ENCODE data around the gene PILRA.
"Not testable (repeated sequence)": the region's sequence is repeated elsewhere in the genome, so short reads cannot be mapped to it uniquely, and the experiment has no call there.

The PILRA gene

DNA sequence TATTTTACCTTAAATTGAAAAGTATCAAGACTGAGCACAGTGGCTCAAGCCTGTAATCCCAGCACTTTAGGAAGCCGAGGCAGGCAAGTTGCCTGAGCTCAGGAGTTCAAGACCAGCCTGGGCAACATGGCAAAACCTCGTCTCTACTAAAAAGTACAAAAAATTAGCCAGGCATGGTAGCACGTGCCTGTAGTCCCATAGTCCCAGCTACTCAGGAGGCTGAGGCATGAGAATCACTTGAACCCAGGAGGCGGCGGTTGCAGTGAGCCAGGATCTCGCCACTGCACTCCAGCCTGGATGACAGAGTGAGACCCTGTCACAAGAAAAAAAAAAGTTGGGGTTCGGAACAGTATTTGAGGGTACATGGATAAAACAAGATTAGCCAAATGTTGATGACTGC lies 66.0 kb downstream of the PILRA start:
- peaks cover 12% of the 10 kb centered on the region in 2 donors for H3K4me1 ChIP-seq (ENCODE audit: control insufficient read depth in 2 of 2, insufficient read depth in 2 of 2, low read length in 2 of 2)
- H3K9ac ChIP-seq (ENCODE audit: low read depth in 1 of 2, low read length in 2 of 2); H3K27ac ChIP-seq (ENCODE audit: low read depth in 2 of 2, low read length in 2 of 2); H3K36me3 ChIP-seq (ENCODE audit: control insufficient read depth in 2 of 2, insufficient read depth in 2 of 2, low read length in 2 of 2); H3K9me3 ChIP-seq (ENCODE audit: control insufficient read depth in 2 of 2, low read length in 2 of 2); H3K27me3 ChIP-seq (ENCODE audit: control insufficient read depth in 2 of 2, insufficient read depth in 2 of 2, low read length in 2 of 2); H3K4me3 ChIP-seq (ENCODE audit: low read length in 2 of 2): not testable (repeated sequence)

DNA sequence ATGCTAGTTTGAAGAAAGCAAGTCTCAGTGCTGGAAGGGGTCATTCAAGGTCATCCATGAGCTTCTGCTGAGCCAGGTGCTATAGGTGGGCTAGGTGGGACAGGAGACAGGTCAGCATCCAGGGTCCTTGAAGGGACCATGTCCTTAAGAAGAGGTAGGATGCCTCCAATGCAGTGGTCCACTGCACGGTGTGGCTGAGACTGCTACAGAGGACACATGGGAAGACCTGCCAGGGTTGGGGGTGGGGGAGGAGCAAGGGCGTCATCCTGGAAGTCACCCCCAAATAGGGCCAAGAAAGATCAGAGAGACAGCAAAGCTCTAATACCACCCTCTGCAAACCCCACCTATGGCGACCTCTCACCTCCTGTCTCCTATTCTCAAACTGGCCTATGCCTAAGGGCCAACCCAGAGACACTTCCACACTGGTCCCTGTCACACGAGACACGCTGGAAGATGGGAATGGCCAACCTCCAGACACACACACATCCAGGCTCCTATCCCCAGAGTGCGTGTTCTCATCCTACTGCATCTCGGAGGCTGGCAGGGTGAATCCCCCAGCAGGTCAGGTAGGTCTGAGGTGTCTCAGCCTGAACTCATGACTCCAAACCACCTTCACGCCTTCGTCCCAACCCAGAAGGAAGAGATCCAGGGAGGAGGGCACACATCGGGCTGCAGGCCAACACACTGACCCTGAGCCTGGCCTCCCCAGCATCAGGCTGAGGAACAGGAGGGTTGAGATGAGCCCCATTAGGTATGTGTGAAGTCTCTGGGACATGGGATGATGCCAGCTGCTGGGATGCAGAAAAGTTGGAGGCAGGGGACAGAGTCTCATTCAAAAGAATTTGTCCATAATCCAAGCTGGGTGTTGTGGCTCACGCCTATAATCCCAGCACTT lies 68.6 kb downstream of the PILRA start:
- H3K9me3 ChIP-seq (ENCODE audit: control insufficient read depth in 2 of 2, low read length in 2 of 2) = no peaks in the 10 kb centered on the region
- no peaks in the 10 kb centered on the region for H3K36me3 ChIP-seq (ENCODE audit: control insufficient read depth in 2 of 2, insufficient read depth in 2 of 2, low read length in 2 of 2)
- no peaks in the 10 kb centered on the region for H3K27me3 ChIP-seq (ENCODE audit: control insufficient read depth in 2 of 2, insufficient read depth in 2 of 2, low read length in 2 of 2)
- no peak overlapping the region for H3K27ac ChIP-seq (ENCODE audit: low read depth in 2 of 2, low read length in 2 of 2)
- H3K9ac ChIP-seq (ENCODE audit: low read depth in 1 of 2, low read length in 2 of 2) = no peak overlapping the region
- peaks cover 5 to 6% of the 10 kb centered on the region in 2 donors for H3K4me1 ChIP-seq (ENCODE audit: control insufficient read depth in 2 of 2, insufficient read depth in 2 of 2, low read length in 2 of 2)
- H3K4me3 ChIP-seq (ENCODE audit: low read length in 2 of 2) = no peak overlapping the region

DNA sequence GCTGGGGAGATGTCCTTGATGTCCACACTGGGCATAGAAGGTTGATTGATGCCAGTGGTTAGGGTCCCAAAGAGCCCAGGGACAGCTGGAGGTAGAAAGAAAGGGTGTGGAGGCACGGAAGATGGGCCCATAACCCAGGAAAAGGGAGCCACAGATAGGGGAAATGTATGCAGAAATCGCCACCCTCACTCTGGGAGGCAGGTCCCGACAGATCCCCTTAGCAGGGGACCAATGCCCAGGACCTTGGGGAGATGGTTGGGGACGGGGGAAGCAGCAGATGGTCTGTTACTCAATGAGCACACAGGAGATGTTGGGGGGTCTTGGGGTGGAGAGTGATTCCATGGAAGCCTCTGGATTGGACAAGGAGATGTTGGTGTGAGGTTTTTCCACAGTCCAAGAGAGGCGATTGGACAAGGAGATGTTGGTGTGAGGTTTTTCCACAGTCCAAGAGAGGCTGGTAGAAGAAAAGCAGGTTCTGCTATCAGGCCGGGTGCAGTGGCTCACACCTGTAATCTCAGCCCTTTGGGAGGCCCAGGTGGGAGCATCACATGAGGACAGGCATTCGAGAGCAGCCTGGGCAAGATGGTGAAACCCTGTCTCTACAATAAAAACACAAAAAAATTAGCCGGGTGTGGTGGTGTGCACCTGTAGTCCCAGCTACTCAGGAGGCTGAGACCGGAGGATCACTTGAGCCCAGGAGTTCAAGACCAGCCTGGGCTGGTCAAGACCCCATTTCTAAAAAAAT lies 70.0 kb downstream of the PILRA start:
- Histone ChIP-seq H3K9me3 (ENCODE audit: control insufficient read depth in 2 of 2, low read length in 2 of 2) (no peaks in the 10 kb centered on the region), H3K4me1 (ENCODE audit: control insufficient read depth in 2 of 2, insufficient read depth in 2 of 2, low read length in 2 of 2) (peaks cover 5 to 6% of the 10 kb centered on the region in 2 donors), H3K9ac (ENCODE audit: low read depth in 1 of 2, low read length in 2 of 2) (no peak overlapping the region), H3K27me3 (ENCODE audit: control insufficient read depth in 2 of 2, insufficient read depth in 2 of 2, low read length in 2 of 2) (no peaks in the 10 kb centered on the region), H3K27ac (ENCODE audit: low read depth in 2 of 2, low read length in 2 of 2) (no peak overlapping the region), H3K36me3 (ENCODE audit: control insufficient read depth in 2 of 2, insufficient read depth in 2 of 2, low read length in 2 of 2) (no peaks in the 10 kb centered on the region), H3K4me3 (ENCODE audit: low read length in 2 of 2) (no peak overlapping the region)

DNA sequence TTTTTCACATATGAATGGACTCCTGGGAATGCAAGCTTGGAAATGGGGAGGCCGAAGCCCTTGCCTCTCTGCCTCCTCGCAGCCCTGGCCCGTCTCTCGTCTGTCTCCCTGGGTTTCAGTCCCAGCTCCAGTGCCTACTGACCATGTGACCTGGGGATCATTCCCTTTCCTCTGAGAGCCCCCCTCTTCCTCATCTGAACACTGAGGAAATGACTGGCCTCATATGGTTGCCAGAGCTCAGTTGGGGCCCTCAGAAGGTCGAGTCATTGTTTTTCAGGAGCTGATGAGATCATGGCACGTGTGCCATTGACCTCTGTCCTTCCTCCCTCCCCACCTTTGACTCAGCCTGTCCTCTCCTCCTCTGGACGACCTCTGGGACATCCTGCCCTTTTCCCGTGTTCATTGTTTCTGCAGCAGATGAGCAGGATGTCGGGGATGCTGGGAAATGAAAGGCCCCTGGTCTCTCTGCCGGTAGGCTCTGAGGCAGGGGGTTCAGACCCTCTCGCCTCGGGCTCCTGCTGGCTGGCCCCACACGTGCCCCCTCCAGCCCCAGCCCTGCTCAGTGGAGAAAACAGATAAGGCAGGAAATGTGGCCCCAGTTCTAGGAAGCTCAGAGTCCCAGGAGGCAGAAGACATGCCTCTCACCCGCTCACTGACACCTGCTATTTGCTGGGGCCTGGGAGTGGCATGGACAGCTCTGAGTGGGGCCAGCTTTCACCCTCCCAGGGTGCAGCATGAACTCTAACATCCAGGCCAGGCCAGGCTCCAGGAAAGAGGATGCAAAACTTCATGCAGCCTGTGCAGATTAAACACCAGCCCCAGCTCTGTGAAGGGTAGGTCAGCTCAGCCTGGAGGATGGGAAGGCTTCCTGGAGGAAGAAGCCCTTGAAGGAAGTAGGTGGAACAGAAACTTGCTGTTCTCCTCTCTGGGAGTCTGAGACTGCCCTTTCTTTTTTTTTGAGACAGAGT lies 71.3 kb downstream of the PILRA start:
- Histone ChIP-seq H3K9ac (ENCODE audit: low read depth in 1 of 2, low read length in 2 of 2) (no peak overlapping the region), H3K27me3 (ENCODE audit: control insufficient read depth in 2 of 2, insufficient read depth in 2 of 2, low read length in 2 of 2) (no peaks in the 10 kb centered on the region)

DNA sequence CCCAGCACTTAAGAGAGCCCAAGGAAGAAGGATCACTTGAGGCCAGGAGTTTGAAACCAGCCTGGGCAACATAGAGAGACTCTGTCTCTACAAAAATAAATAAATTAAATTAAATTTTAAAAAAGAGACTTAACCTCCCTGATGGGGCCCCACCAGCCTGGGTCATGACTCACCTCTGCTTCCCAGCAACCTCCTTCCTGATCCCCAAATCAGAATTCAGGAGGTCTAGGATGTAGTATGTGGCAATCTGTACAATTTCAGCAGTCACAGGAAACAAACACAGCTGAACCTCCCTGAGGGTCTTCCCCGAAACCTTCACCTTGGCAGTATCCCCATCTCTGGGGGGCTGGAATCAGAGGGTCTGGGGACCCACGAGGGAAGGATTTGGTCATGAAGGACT lies 72.8 kb downstream of the PILRA start:
- Histone ChIP-seq H3K36me3 (ENCODE audit: control insufficient read depth in 2 of 2, insufficient read depth in 2 of 2, low read length in 2 of 2) (no peaks in the 10 kb centered on the region), H3K4me1 (ENCODE audit: control insufficient read depth in 2 of 2, insufficient read depth in 2 of 2, low read length in 2 of 2) (peaks cover 11% of the 10 kb centered on the region in 2 donors), H3K27ac (ENCODE audit: low read depth in 2 of 2, low read length in 2 of 2) (no peak overlapping the region), H3K27me3 (ENCODE audit: control insufficient read depth in 2 of 2, insufficient read depth in 2 of 2, low read length in 2 of 2) (no peaks in the 10 kb centered on the region), H3K9me3 (ENCODE audit: control insufficient read depth in 2 of 2, low read length in 2 of 2) (no peaks in the 10 kb centered on the region), H3K4me3 (ENCODE audit: low read length in 2 of 2) (no peak overlapping the region), H3K9ac (ENCODE audit: low read depth in 1 of 2, low read length in 2 of 2) (no peak overlapping the region)

More for the DNA sequence above, 71.3 kb downstream of the PILRA start:
- H3K27ac ChIP-seq (ENCODE audit: low read depth in 2 of 2, low read length in 2 of 2) = peak overlapping the region; percentile 44 to 56
- no peaks in the 10 kb centered on the region for H3K9me3 ChIP-seq (ENCODE audit: control insufficient read depth in 2 of 2, low read length in 2 of 2)
- H3K36me3 ChIP-seq (ENCODE audit: control insufficient read depth in 2 of 2, insufficient read depth in 2 of 2, low read length in 2 of 2) = no peaks in the 10 kb centered on the region
- no peak overlapping the region for H3K4me3 ChIP-seq (ENCODE audit: low read length in 2 of 2)
- peaks cover 5 to 6% of the 10 kb centered on the region in 2 donors for H3K4me1 ChIP-seq (ENCODE audit: control insufficient read depth in 2 of 2, insufficient read depth in 2 of 2, low read length in 2 of 2)

DNA sequence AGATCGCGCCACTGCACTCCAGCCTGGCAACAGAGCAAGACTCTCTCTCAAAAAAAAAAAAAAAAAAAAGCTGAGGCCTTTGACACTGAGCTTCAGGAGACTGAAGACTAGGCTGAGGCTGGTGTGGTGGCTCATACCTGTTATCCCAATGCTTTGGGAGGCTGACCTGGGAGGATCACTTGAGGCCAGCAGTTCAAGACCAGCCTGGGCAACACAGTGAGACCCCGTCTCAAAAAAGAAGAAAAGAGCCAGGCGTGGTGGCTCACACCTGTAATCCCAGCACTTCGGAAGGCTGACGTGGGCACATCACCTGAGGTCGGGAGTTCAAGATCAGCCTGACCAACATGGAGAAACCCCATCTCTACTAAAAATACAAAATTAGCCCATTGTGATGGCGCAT lies 74.1 kb downstream of the PILRA start:
- not testable (repeated sequence) for H3K36me3 ChIP-seq (ENCODE audit: control insufficient read depth in 2 of 2, insufficient read depth in 2 of 2, low read length in 2 of 2); H3K9me3 ChIP-seq (ENCODE audit: control insufficient read depth in 2 of 2, low read length in 2 of 2); H3K27ac ChIP-seq (ENCODE audit: low read depth in 2 of 2, low read length in 2 of 2); H3K9ac ChIP-seq (ENCODE audit: low read depth in 1 of 2, low read length in 2 of 2); H3K27me3 ChIP-seq (ENCODE audit: control insufficient read depth in 2 of 2, insufficient read depth in 2 of 2, low read length in 2 of 2); H3K4me3 ChIP-seq (ENCODE audit: low read length in 2 of 2)
- peaks cover 11% of the 10 kb centered on the region in 2 donors for H3K4me1 ChIP-seq (ENCODE audit: control insufficient read depth in 2 of 2, insufficient read depth in 2 of 2, low read length in 2 of 2)

DNA sequence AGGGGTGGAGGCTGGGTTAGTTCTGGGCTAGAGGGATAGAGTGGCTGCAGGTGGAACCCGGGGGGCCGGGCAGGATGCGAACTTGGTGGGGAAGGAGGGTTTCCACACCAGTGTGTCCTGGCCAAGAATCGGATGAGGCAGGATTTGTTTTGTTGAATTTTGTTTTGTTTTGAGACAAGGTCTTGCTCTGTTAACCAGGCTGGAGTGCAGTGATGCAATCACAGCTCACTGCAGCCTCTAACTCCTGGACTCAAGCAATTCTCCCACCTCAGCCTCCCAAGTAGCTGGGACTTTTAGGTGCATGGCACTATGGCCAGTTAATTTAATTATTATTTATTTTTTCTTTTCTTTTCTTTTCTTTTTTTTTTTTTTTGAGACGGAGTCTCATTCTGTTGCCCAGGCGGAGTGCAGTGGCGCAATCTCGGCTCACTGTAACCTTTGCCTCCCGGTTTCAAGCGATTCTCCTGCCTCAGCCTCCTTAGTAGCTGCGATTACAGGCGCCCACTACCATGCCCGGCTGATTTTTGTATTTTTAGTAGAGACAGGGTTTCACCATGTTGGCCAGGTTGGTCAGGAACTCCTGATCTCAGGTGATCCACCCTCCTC lies 76.0 kb downstream of the PILRA start:
- Histone ChIP-seq H3K9ac (ENCODE audit: low read depth in 1 of 2, low read length in 2 of 2) (no peak overlapping the region), H3K27me3 (ENCODE audit: control insufficient read depth in 2 of 2, insufficient read depth in 2 of 2, low read length in 2 of 2) (no peaks in the 10 kb centered on the region), H3K27ac (ENCODE audit: low read depth in 2 of 2, low read length in 2 of 2) (no peak overlapping the region), H3K36me3 (ENCODE audit: control insufficient read depth in 2 of 2, insufficient read depth in 2 of 2, low read length in 2 of 2) (no peaks in the 10 kb centered on the region), H3K4me3 (ENCODE audit: low read length in 2 of 2) (no peak overlapping the region), H3K4me1 (ENCODE audit: control insufficient read depth in 2 of 2, insufficient read depth in 2 of 2, low read length in 2 of 2) (peaks cover 9 to 11% of the 10 kb centered on the region in 2 donors), H3K9me3 (ENCODE audit: control insufficient read depth in 2 of 2, low read length in 2 of 2) (no peaks in the 10 kb centered on the region)
